Spinal cord (tissue), 10 donors: Measurements from ENCODE around the gene LYSMD4. TPM values are rescaled to one million over a fixed set of nuclear protein-coding genes. Genes with fewer than 3 reads are reported as not detected.

Source experiments
- DNase-seq, 6 donors: peaks; one replicate each; pipeline versions ENCODE4 v3.0.0 to v3.0.0-alpha.2; 2013 to 2015; ENCODE audit warnings: low spot score in 6 of 6, low read depth in 4 of 6
- H3K27ac ChIP-seq: one replicate; pipeline ENCODE4 v1.5.1; 2013; ENCODE audit warnings: low read depth, low read length, control low read depth
- H3K27me3 ChIP-seq: one replicate; pipeline ENCODE4 v1.6.1; 2013; ENCODE audit warnings: low read length; ENCODE audit not compliant: control insufficient read depth, insufficient read depth
- H3K36me3 ChIP-seq: one replicate; pipeline ENCODE4 v1.6.1; 2013; ENCODE audit warnings: low read length; ENCODE audit not compliant: control insufficient read depth, insufficient read depth
- H3K4me1 ChIP-seq: one replicate; pipeline ENCODE4 v1.6.1; 2013; ENCODE audit warnings: low read length; ENCODE audit not compliant: control insufficient read depth, insufficient read depth
- H3K4me3 ChIP-seq: one replicate; pipeline ENCODE4 v1.5.1; 2013; ENCODE audit warnings: low read depth, low read length, control low read depth
- H3K9me3 ChIP-seq: one replicate; pipeline ENCODE4 v1.6.1; 2013; ENCODE audit warnings: low read length; ENCODE audit not compliant: control insufficient read depth, insufficient read depth
- WGBS: methylation state at CpG from one replicate; pipeline ENCODE4 v1.1.5; 2013; ENCODE audit warnings: missing lambda C conversion rate; ENCODE audit not compliant: insufficient coverage; 5-methylcytosine and 5-hydroxymethylcytosine counted together
- polyA plus RNA-seq, 2 donors: library from polyadenylated mRNA; unstranded; fragments of 120-200 nt; gene quantifications; one replicate each; pipeline ENCODE4 v1.2.1, GENCODE V29; 2013; ENCODE audit not compliant: insufficient read length in 2 of 2
- total RNA-seq, 2 donors: library from RNA; depleted of rRNA in 1 of 2; stranded (reverse); fragments of 120-200 nt in 1 of 2; fragments of >200 nt in 1 of 2; gene quantifications; one replicate each; pipeline versions ENCODE4 v1.2.3 to v1.2.4, GENCODE V29; 2013 to 2014
- donor health status: healthy.

The LYSMD4 gene
- total and polyA plus RNA-seq, 4 donors = 15.3 to 21.4 (median 18.5) TPM

- no CpG with 5 or more reads among the region's 2 CpGs for WGBS
- no peak overlapping the region for H3K27ac ChIP-seq
- H3K4me1 ChIP-seq = no peaks in the 10 kb centered on the region
- no peaks in the 10 kb centered on the region for H3K9me3 ChIP-seq
- no peak for DNase-seq
- no peak overlapping the region for H3K4me3 ChIP-seq
- H3K36me3 ChIP-seq = no peaks in the 10 kb centered on the region
- H3K27me3 ChIP-seq = no peaks in the 10 kb centered on the region
Observed at GRCh38 chr15:99696096-99696495, 37.1 kb downstream of the LYSMD4 start.

GRCh38 chr15:99692825-99693224 is 40.4 kb downstream of the LYSMD4 start:
- 100% methylated on average over 2 of the region's 3 CpGs for WGBS
- H3K36me3 ChIP-seq = peaks cover 2% of the 10 kb centered on the region
- H3K4me1 ChIP-seq = no peaks in the 10 kb centered on the region

GRCh38 chr15:99686290-99686689 is 46.9 kb downstream of the LYSMD4 start:
- WGBS = no CpG with 5 or more reads among the region's 1 CpG

More at GRCh38 chr15:99692825-99693224, 40.4 kb downstream of the LYSMD4 start:
- Histone ChIP-seq H3K4me3 (no peak overlapping the region), H3K27me3 (no peaks in the 10 kb centered on the region), H3K9me3 (no peaks in the 10 kb centered on the region), H3K27ac (no peak overlapping the region)
- DNase-seq = peak in 1 of 6 donors; percentile 10

GRCh38 chr15:99683000-99683670 is 50.1 kb downstream of the LYSMD4 start:
- Histone ChIP-seq H3K4me1 (no peaks in the 10 kb centered on the region), H3K36me3 (peaks cover 4% of the 10 kb centered on the region), H3K4me3 (no peak overlapping the region), H3K27me3 (no peaks in the 10 kb centered on the region), H3K27ac (peak overlapping the region; percentile 7), H3K9me3 (peaks cover 15% of the 10 kb centered on the region)
- WGBS = 100% methylated on average over 4 of the region's 9 CpGs
- DNase-seq = no peak

More at GRCh38 chr15:99686290-99686689, 46.9 kb downstream of the LYSMD4 start:
- no peak for DNase-seq
- Histone ChIP-seq H3K36me3 (peaks cover 6% of the 10 kb centered on the region), H3K27me3 (no peaks in the 10 kb centered on the region), H3K27ac (no peak overlapping the region), H3K4me3 (no peak overlapping the region), H3K9me3 (peaks cover 15% of the 10 kb centered on the region), H3K4me1 (no peaks in the 10 kb centered on the region)

- H3K9me3 ChIP-seq = peaks cover 15% of the 10 kb centered on the region
- H3K27ac ChIP-seq = peak overlapping the region; percentile 25
- peak in 2 of 6 donors; percentile 19 to 36 for DNase-seq
Observed at GRCh38 chr15:99682455-99682854, 50.8 kb downstream of the LYSMD4 start.

GRCh38 chr15:99681990-99682389 is 51.2 kb downstream of the LYSMD4 start:
- H3K4me3 ChIP-seq = no peak overlapping the region
- peaks cover 15% of the 10 kb centered on the region for H3K9me3 ChIP-seq
- no CpG with 5 or more reads among the region's 1 CpG for WGBS
- no peak overlapping the region for H3K27ac ChIP-seq
- no peaks in the 10 kb centered on the region for H3K27me3 ChIP-seq
- no peaks in the 10 kb centered on the region for H3K4me1 ChIP-seq
- DNase-seq = no peak
- peaks cover 4% of the 10 kb centered on the region for H3K36me3 ChIP-seq

More at GRCh38 chr15:99682455-99682854, 50.8 kb downstream of the LYSMD4 start:
- Histone ChIP-seq H3K27me3 (no peaks in the 10 kb centered on the region), H3K36me3 (peaks cover 4% of the 10 kb centered on the region), H3K4me3 (no peak overlapping the region), H3K4me1 (no peaks in the 10 kb centered on the region)
- 50% methylated on average over 1 of the region's 1 CpG for WGBS

- no peak overlapping the region for H3K4me3 ChIP-seq
- no peaks in the 10 kb centered on the region for H3K4me1 ChIP-seq
- peaks cover 8% of the 10 kb centered on the region for H3K36me3 ChIP-seq
- H3K27ac ChIP-seq = no peak overlapping the region
- H3K9me3 ChIP-seq = peaks cover 6% of the 10 kb centered on the region
- no peak for DNase-seq
- no peaks in the 10 kb centered on the region for H3K27me3 ChIP-seq
Observed at GRCh38 chr15:99680276-99680675, 53.0 kb downstream of the LYSMD4 start.

- DNase-seq = no peak
- Histone ChIP-seq H3K27ac (no peak overlapping the region), H3K9me3 (no peaks in the 10 kb centered on the region), H3K4me1 (no peaks in the 10 kb centered on the region), H3K27me3 (no peaks in the 10 kb centered on the region), H3K36me3 (peaks cover 5% of the 10 kb centered on the region), H3K4me3 (no peak overlapping the region)
- WGBS = no CpG with 5 or more reads among the region's 4 CpGs
Observed at GRCh38 chr15:99677540-99678134, 55.6 kb downstream of the LYSMD4 start.
